Measurements from ENCODE around the gene GRAMD4.
"Not testable (repeated sequence)": the region's sequence is repeated elsewhere in the genome, so short reads cannot be mapped to it uniquely, and the experiment has no call there.

The GRAMD4 gene

DNA sequence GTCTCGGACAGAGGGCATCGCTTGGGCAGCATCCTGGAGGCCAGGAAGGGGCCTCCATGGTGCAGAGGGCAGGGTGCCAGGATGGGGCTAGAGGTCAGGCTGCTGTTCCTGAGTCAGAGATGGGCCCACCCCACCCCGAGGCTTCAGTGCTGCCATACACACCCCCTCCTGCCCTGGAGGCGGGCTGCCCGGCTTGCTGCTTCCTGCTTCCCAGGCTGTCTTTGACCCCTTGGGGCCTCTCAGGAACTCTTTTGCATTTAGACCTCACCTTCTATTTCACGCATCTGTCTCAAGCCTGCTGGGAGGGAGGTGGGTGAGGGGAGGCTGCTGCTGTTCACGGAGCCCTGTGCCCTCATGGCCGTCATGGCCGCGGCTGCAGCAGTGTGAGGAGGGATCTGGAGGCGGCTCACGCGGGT lies 6.6 kb upstream of the GRAMD4 start:
- Histone ChIP-seq H3K4me3 (ENCODE audit: low read length in 2 of 2) (no peak overlapping the region), H3K9me3 (ENCODE audit: control insufficient read depth in 2 of 2, low read length in 2 of 2) (no peaks in the 10 kb centered on the region), H3K9ac (ENCODE audit: low read length in 2 of 2) (no peak overlapping the region), H3K36me3 (ENCODE audit: control insufficient read depth in 2 of 2, insufficient read depth in 2 of 2, low read length in 2 of 2) (no peaks in the 10 kb centered on the region), H3K27ac (ENCODE audit: low read length) (no peak overlapping the region), H3K4me1 (ENCODE audit: control insufficient read depth, insufficient read depth, low read length) (peaks cover 24% of the 10 kb centered on the region), H3K27me3 (ENCODE audit: control insufficient read depth in 1 of 2, insufficient read depth in 2 of 2, low read length in 2 of 2) (no peaks in the 10 kb centered on the region)

DNA sequence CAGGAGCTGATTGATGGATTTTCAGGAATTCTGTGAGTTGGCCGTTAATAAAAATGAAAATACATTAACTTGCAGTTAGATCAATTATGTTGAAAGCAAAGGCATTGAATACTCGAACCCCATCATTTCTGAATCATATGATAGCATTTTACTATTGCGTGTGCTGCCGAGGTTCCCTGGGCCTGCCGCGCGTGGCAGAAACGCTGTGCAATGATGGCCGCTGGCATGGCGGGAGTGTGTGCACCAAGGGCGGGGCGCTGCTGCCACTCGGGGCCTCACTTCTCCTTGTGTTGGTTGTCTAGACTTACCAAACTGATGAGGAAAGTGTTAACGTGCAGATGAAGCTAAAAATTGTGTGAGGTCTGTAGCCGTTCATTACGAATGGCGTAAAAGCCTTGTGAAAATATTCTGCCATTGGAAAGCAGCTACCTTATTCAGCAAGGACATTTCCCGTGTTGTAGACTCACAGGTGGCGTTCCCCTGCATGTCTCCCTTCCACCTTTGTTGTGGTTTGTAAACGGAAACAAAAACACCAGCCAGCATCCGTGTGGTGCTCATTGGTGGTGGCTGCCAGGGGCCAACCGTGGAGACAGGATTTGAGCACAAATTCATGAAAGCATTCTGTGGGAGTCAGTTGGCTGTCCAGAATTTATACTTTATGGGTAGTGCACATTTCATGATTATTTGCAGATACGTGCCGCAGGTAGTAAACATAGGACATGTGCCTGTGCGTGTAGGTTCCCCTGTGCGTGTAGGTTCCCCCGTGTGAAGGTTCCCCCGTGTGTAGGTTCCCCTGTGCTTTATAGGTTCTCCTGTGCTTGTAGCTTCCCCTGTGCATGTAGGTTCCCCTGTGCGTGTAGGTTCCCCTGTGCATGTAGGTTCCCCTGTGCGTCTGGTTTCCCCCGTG lies 5.9 kb upstream of the GRAMD4 start:
- no peak overlapping the region for H3K27ac ChIP-seq (ENCODE audit: low read length)
- peaks cover 31% of the 10 kb centered on the region for H3K4me1 ChIP-seq (ENCODE audit: control insufficient read depth, insufficient read depth, low read length)
- no peak overlapping the region for H3K4me3 ChIP-seq (ENCODE audit: low read length in 2 of 2)
- no peaks in the 10 kb centered on the region for H3K27me3 ChIP-seq (ENCODE audit: control insufficient read depth in 1 of 2, insufficient read depth in 2 of 2, low read length in 2 of 2)
- H3K36me3 ChIP-seq (ENCODE audit: control insufficient read depth in 2 of 2, insufficient read depth in 2 of 2, low read length in 2 of 2): no peaks in the 10 kb centered on the region
- H3K9ac ChIP-seq (ENCODE audit: low read length in 2 of 2): no peak overlapping the region
- H3K9me3 ChIP-seq (ENCODE audit: control insufficient read depth in 2 of 2, low read length in 2 of 2): no peaks in the 10 kb centered on the region

- Histone ChIP-seq H3K9me3 (ENCODE audit: control insufficient read depth in 2 of 2, low read length in 2 of 2) (no peaks in the 10 kb centered on the region), H3K4me1 (ENCODE audit: control insufficient read depth, insufficient read depth, low read length) (peaks cover 32% of the 10 kb centered on the region), H3K27me3 (ENCODE audit: control insufficient read depth in 1 of 2, insufficient read depth in 2 of 2, low read length in 2 of 2) (no peaks in the 10 kb centered on the region), H3K27ac (ENCODE audit: low read length) (no peak overlapping the region), H3K4me3 (ENCODE audit: low read length in 2 of 2) (no peak overlapping the region), H3K9ac (ENCODE audit: low read length in 2 of 2) (no peak overlapping the region), H3K36me3 (ENCODE audit: control insufficient read depth in 2 of 2, insufficient read depth in 2 of 2, low read length in 2 of 2) (no peaks in the 10 kb centered on the region)
Measured at GRCh38 chr22:46617207-46617985, 2.8 kb upstream of the GRAMD4 start.

- Histone ChIP-seq H3K4me1 (ENCODE audit: control insufficient read depth, insufficient read depth, low read length) (peaks cover 24% of the 10 kb centered on the region), H3K9ac (ENCODE audit: low read length in 2 of 2) (no peak overlapping the region), H3K9me3 (ENCODE audit: control insufficient read depth in 2 of 2, low read length in 2 of 2) (no peaks in the 10 kb centered on the region), H3K27ac (ENCODE audit: low read length) (no peak overlapping the region), H3K27me3 (ENCODE audit: control insufficient read depth in 1 of 2, insufficient read depth in 2 of 2, low read length in 2 of 2) (no peaks in the 10 kb centered on the region), H3K36me3 (ENCODE audit: control insufficient read depth in 2 of 2, insufficient read depth in 2 of 2, low read length in 2 of 2) (no peaks in the 10 kb centered on the region), H3K4me3 (ENCODE audit: low read length in 2 of 2) (no peak overlapping the region)
Measured at GRCh38 chr22:46617986-46618647, 2.1 kb upstream of the GRAMD4 start.

DNA sequence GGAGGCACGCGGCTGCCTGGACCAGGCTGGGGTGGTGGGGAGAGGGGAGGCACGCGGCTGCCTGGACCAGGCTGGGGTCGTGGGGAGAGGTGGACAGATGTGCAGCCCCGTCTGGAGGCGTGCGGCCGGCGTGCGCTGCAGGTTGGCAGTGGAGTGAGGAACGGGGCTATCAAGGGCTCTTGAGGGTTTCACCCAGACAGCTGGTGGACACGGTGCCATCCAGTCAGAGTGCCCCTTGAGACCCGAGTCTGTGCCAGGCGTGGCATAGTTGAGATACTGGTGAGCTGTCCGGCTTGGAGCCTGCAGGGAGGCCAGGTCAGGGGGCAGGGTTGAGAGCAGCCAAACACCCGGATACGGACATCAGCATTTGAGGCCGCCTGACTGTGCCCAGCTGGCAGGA lies 1.5 kb upstream of the GRAMD4 start:
- H3K9me3 ChIP-seq (ENCODE audit: control insufficient read depth in 2 of 2, low read length in 2 of 2): no peaks in the 10 kb centered on the region
- no peaks in the 10 kb centered on the region for H3K27me3 ChIP-seq (ENCODE audit: control insufficient read depth in 1 of 2, insufficient read depth in 2 of 2, low read length in 2 of 2)
- no peak overlapping the region for H3K4me3 ChIP-seq (ENCODE audit: low read length in 2 of 2)
- no peaks in the 10 kb centered on the region for H3K36me3 ChIP-seq (ENCODE audit: control insufficient read depth in 2 of 2, insufficient read depth in 2 of 2, low read length in 2 of 2)
- peaks cover 20% of the 10 kb centered on the region for H3K4me1 ChIP-seq (ENCODE audit: control insufficient read depth, insufficient read depth, low read length)
- no peak overlapping the region for H3K9ac ChIP-seq (ENCODE audit: low read length in 2 of 2)
- no peak overlapping the region for H3K27ac ChIP-seq (ENCODE audit: low read length)

DNA sequence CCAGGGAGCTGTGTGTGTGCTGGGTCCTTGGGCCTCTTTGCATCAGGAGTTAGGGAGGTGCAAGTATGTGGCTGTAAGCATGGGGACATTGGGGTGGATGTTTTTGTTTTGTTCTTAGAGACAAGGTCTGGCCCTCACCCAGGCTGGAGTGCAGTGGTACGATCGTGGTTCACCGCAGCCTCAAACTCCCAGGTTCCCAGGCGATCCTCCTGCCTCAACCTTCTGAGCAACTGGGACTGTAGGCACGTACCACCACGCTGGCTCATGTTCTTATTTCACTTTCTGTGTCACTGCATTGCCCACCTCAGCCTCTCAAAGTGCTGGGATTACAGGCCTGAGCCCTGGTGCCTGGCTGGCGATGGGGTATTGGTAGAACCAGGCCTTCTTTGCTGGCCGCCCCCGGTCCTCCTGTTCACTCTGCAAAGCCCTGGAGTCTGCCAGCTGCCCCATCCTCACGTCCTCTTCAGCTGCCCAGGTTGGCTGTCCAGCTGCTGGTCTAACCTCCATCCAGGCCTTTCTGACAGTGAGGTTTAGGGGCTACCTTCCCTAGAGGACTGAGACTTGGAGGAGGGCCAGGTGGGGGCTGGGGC lies 851 bp upstream of the GRAMD4 start:
- Histone ChIP-seq H3K27me3 (ENCODE audit: control insufficient read depth in 1 of 2, insufficient read depth in 2 of 2, low read length in 2 of 2) (no peaks in the 10 kb centered on the region), H3K4me1 (ENCODE audit: control insufficient read depth, insufficient read depth, low read length) (peaks cover 20% of the 10 kb centered on the region), H3K9ac (ENCODE audit: low read length in 2 of 2) (no peak overlapping the region), H3K9me3 (ENCODE audit: control insufficient read depth in 2 of 2, low read length in 2 of 2) (no peaks in the 10 kb centered on the region), H3K4me3 (ENCODE audit: low read length in 2 of 2) (no peak overlapping the region), H3K27ac (ENCODE audit: low read length) (no peak overlapping the region), H3K36me3 (ENCODE audit: control insufficient read depth in 2 of 2, insufficient read depth in 2 of 2, low read length in 2 of 2) (no peaks in the 10 kb centered on the region)

DNA sequence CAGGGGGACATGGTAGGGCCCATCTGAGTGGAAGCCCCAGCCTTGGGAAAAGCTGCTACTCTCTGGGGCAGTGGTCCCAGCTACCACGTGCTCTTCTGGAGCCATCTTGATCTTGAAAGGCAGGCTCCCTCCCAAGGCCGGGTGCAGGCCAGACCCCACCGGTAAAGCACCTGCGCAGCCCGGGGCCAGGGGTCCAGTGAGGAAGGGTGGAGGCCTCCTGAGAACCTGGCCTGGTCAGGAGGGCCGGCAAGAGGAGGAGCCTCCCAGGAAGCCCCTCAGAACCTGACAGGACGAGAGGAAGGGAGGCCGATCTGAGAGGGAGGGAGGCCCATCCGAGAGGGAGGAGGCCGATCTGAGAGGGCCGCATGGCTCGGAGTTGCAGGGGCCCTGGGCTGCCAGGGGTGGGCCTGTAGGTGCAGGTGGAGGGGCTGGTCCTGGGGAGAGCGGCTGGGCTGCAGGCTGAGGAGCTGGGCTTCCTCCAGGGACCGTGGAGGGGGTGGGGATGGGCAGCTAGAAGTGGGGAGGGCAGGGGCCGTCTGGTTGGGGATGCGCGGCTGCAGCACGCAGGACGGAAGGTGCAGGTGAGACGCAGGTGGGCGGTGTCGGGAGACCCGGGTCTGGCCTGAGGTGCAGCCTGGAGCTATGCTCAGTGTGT lies 529 bp downstream of the GRAMD4 start:
- Histone ChIP-seq H3K4me1 (ENCODE audit: control insufficient read depth, insufficient read depth, low read length) (peaks cover 22% of the 10 kb centered on the region), H3K4me3 (ENCODE audit: low read length in 2 of 2) (no peak overlapping the region), H3K9ac (ENCODE audit: low read length in 2 of 2) (no peak overlapping the region), H3K27me3 (ENCODE audit: control insufficient read depth in 1 of 2, insufficient read depth in 2 of 2, low read length in 2 of 2) (no peaks in the 10 kb centered on the region), H3K9me3 (ENCODE audit: control insufficient read depth in 2 of 2, low read length in 2 of 2) (no peaks in the 10 kb centered on the region), H3K27ac (ENCODE audit: low read length) (no peak overlapping the region), H3K36me3 (ENCODE audit: control insufficient read depth in 2 of 2, insufficient read depth in 2 of 2, low read length in 2 of 2) (no peaks in the 10 kb centered on the region)

DNA sequence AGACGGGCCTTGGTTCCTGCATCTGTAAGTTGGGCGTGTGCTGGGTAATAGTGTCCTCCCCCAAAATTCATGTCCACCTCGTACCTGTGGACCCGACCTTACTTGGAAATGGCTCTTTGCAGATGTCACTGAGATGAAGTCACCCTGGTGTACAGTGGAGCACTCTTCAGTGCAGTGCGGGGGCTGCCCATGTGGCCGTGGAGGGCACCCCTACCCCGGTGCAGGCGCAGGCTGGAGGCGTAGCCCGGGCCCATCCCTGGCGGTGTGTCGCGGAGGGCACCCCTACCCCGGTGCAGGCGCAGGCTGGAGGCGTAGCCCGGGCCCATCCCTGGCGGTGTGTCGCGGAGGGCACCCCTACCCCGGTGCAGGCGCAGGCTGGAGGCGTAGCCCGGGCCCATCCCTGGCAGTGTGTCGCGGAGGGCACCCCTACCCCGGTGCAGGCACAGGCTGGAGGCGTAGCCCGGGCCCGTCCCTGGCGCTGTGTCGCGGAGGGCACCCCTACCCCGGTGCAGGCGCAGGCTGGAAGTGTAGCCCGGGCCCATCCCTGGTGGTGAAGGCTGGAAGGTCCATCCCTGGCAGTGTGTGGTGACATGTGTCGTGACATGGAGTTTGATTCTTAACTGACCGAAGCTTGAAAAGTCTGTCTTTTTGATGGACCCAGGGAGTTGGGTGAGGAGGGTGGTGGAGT lies 1.2 kb downstream of the GRAMD4 start:
- H3K36me3 ChIP-seq (ENCODE audit: control insufficient read depth in 2 of 2, insufficient read depth in 2 of 2, low read length in 2 of 2); H3K9me3 ChIP-seq (ENCODE audit: control insufficient read depth in 2 of 2, low read length in 2 of 2); H3K9ac ChIP-seq (ENCODE audit: low read length in 2 of 2); H3K4me3 ChIP-seq (ENCODE audit: low read length in 2 of 2); H3K27ac ChIP-seq (ENCODE audit: low read length); H3K27me3 ChIP-seq (ENCODE audit: control insufficient read depth in 1 of 2, insufficient read depth in 2 of 2, low read length in 2 of 2): not testable (repeated sequence)
- H3K4me1 ChIP-seq (ENCODE audit: control insufficient read depth, insufficient read depth, low read length): peaks cover 22% of the 10 kb centered on the region

- H3K27me3 ChIP-seq (ENCODE audit: control insufficient read depth in 1 of 2, insufficient read depth in 2 of 2, low read length in 2 of 2): no peaks in the 10 kb centered on the region
- H3K4me1 ChIP-seq (ENCODE audit: control insufficient read depth, insufficient read depth, low read length): peaks cover 21% of the 10 kb centered on the region
- H3K27ac ChIP-seq (ENCODE audit: low read length): no peak overlapping the region
- H3K9ac ChIP-seq (ENCODE audit: low read length in 2 of 2): no peak overlapping the region
- no peak overlapping the region for H3K4me3 ChIP-seq (ENCODE audit: low read length in 2 of 2)
- peaks cover 0 to 4% of the 10 kb centered on the region in 2 donors for H3K36me3 ChIP-seq (ENCODE audit: control insufficient read depth in 2 of 2, insufficient read depth in 2 of 2, low read length in 2 of 2)
- H3K9me3 ChIP-seq (ENCODE audit: control insufficient read depth in 2 of 2, low read length in 2 of 2): no peaks in the 10 kb centered on the region
Measured at GRCh38 chr22:46622081-46622521, 1.9 kb downstream of the GRAMD4 start.
